HG03565 (cell line): ENCODE measurements around the gene MED8.

Experiments
- ATAC-seq: cut with Tn5 transposase; IDR thresholded peaks from one replicate; pipeline ENCODE4 v1.9.1; 2021; ENCODE audit warnings: mild to moderate bottlenecking, moderate library complexity; ENCODE audit not compliant: unreplicated experiment

Gene MED8

GRCh38 chr1:43339584-43340232 lies 49.9 kb downstream of the MED8 start:
- no peak for ATAC-seq

GRCh38 chr1:43338001-43338400 lies 51.6 kb downstream of the MED8 start:
- no peak for ATAC-seq

- ATAC-seq: no peak
Measured at GRCh38 chr1:43337588-43337987, 52.0 kb downstream of the MED8 start, which contains the start of gene MPL. Gene MPL, plus strand, starts transcription at chr1:43337818. Its CDS starts 31 bp downstream, at chr1:43337849.

- ATAC-seq: no peak
Measured at GRCh38 chr1:43334453-43335205, 55.0 kb downstream of the MED8 start.
